ENCODE measurements around the gene BCL2L1.
"Not testable (repeated sequence)": the region's sequence is repeated elsewhere in the genome, so short reads cannot be mapped to it uniquely, and the experiment has no call there.

BCL2L1 gene

GRCh38 chr20:31673943-31674463 is 48.7 kb downstream of the BCL2L1 start:
- DNase-seq, result no peak

GRCh38 chr20:31673435-31673834 is 49.2 kb downstream of the BCL2L1 start:
- no peak for DNase-seq

- no peak for DNase-seq
Measured at GRCh38 chr20:31671324-31671723, 51.3 kb downstream of the BCL2L1 start.

- DNase-seq, result no peak
Measured at GRCh38 chr20:31670371-31671228, 52.1 kb downstream of the BCL2L1 start.

DNA sequence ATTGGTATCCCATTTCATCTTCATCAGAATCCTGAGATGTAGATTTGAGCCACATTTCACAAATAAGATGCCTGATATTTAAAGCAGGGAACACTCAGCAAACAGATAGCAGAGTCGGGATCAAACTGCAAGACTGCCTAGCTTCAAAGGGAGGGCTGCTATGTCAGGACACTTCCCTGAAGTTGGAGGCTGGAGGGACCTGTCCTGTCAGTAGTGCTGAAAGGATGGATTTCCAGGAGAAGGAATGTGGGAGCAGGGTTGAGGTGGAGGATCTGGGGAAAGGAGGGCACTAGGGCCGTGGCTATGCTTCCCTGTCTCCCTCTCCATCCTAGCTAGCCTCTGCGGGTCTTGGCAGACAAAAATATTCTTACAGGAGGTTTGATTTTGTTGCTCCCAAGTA is 52.8 kb downstream of the BCL2L1 start:
- DNase-seq, result no peak

DNA sequence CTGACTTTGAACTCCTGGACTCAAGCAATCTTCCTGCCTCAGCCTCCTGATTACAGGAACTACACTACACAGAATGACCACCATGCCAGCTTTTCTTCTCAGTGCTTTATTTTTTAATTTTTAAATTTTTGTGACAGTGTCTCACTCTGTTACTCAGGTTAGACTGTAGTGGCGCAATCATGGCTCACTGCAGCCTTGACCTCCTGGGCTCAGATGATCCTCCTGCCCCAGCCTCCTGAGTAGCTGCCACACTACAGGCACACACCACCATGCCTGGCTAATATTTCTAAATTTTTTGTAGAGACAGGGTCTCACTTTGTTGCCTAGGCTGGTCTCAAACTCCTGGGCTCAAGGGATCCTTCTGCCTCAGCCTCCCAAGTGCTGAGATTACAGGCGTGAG is 53.7 kb downstream of the BCL2L1 start:
- DNase-seq, result not testable (repeated sequence)

DNA sequence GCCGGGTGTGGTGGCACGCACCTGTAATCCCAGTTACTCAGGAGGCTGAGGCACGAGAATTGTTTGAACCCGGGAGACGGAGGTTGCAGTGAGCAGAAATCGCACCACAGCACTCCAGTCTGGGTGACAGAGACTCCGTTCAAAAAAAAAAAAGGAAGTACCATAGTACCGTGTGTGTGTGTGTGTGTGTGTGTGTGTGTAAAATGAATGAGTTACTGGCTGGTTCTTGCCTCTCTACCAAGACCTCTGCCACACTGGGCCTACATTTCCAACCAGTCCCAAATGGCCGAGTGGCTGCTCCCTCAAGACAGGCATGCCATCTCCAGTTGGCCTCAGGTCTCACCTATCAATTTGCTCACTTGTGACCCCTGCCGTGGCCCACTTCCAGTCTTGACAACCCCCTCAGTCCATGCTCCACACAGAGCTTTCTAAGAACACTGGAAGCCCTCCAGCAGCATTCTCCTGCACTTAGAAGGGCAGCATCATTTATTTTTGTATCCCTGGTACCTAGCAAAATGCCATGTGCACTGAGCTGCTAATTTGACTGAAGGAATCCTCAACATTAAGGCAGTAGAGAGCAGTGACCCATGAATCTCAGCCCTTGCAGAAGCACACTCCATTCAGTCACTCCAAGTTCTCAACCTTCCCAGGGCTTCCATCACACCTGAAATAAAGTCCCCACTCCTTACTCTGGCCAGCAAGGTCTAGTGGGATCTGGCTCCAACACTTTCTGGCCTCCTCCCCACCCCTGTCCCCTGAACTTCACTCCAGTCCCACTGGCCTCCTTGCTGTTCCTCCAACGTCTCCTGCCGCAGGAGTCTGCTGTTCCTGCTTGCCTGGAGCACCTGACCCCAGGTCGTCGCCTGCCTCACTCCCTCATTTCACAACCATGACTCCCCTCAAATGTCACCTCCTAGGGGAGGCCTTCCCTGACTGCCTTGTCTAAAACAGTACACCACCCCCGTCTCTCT is 55.1 kb downstream of the BCL2L1 start:
- no peak for DNase-seq

DNA sequence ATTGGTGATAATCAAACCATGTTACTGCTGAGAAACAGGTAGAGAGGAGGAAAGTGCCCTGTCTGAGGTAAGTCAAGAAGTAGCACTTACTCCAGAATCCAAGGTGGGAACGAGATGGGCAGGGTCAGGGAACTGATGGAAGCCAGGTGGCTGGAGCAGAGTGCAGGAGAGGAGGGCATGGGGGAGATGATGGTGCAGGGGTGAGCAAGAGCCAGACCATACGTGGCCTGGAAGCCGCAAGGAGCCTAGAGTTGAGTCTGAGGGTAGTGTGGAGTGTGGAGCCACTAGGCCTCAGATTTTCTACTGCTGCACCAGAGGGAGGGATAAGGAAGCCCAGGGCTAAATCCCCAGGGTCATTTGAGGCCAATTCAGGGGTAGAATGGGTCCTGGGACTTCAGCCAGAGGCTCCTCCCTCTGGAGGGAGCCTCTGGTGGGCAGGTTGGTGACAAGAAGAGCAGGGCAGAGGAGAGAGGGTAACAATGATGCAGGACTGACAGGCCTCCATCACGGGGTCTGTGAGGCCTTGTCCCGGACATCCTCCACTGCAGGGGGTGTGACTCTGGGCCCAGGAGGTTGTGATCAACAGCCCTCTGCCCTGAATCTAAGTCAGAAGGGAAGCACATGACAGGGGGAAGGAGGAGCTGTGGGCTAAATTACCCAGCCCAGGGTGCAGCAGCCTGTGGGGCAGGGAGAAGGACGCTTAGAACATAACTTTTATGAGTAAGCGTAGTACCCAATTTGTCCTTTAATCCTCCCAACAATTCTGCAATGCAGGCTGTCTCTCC is 56.2 kb downstream of the BCL2L1 start:
- no peak for DNase-seq

GRCh38 chr20:31665753-31666152 is 56.9 kb downstream of the BCL2L1 start:
- no peak for DNase-seq

GRCh38 chr20:31664696-31665354 is 57.8 kb downstream of the BCL2L1 start:
- no peak for DNase-seq

DNA sequence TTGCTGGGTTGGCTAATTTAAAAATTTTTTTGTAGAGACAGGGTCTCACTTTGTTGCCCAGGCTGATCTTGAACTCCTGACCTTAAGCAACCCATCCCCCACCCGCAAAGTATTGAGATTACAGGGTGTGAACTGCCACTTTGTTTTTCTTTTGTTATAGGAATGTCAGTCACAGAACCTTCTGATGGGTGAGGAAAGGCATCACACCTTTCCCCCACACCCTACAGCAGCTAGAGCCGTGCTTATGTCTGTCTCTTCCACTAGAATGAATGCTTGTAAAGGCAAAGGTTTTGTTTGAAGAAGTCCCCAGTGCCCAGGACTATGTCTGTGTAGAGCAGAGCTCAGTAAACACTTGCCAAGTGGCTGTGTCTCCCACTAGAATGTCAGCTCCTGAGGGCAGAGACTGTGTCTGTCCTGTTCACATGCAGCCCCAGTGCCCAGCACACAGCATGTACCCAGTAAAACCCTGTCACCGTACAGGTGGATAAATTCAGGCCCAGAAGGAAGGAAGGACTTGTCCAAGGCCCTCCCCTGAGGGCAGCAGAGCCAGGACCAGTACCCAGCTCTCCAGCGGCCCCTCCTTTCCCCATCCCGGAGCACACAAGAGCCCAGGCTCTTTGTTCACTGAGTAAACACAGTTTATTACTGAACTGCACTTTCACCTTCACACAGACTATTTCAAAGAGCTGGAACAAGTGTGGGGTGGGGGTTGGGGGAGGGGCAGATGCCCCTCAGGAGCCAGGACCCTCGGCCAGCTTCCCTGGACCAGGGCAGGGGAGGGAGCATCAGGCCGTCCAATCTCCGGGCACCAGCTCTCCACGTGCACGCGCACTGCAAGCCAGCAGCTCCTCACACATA is 58.6 kb downstream of the BCL2L1 start:
- DNase-seq, result no peak

DNA sequence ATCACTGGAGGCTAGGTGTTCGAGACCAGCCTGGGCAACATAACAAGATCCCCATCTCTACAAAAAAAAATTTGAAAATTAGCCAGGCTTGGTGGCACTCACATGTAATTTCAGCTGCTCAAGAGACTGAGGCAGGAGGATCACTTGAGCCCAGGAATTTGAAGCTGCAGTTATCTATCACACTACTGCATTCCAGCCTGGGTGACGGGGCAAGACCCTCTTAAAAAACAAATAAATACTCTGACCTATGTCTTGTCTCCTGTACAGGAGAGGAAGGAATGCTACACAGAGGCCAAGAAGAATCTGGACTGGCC is 59.2 kb downstream of the BCL2L1 start:
- DNase-seq, result no peak

- DNase-seq, result no peak
Measured at GRCh38 chr20:31662372-31662854, 60.3 kb downstream of the BCL2L1 start.

- DNase-seq, result peak; percentile 17
Measured at GRCh38 chr20:31661625-31662371, 60.9 kb downstream of the BCL2L1 start.

DNA sequence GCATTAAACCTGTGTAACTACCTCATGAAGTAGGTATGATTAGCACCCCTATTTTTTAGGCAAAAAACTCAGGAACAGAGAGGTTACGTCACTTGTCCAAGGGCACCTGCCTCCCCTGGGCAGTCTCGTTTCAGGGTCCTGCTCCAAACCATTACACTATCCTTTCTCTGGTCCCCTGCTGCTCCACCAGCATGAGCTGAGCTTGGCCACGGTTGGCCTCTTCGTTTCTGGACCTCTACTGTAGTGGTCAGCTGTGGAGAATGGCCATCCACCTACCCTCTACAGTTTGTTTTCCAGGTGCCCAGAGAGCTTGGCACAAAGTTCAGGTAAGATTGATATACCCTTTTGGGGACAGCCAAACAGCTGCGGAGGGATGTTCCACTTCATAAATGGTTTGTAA is 68.1 kb downstream of the BCL2L1 start:
- no peak for DNase-seq

DNA sequence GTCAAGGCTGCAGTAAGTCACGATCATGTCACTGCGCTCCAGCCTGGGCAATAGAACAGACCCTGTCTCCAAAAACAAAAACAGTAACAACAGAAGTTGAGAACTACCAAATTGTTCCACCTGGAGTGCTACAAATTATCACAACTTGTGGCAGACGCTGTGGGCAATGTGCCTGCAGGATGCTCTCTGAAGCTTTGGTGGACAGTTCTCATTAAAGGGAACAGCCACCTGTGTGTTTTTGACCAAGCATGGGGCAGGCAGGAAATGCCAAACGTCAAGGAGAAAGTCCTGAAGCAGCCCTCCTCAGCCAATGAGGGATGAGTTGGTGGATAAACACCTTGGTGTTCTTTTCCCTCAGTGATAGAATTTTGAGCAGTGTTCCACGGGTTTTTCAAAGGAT is 69.1 kb downstream of the BCL2L1 start:
- no peak for DNase-seq

DNA sequence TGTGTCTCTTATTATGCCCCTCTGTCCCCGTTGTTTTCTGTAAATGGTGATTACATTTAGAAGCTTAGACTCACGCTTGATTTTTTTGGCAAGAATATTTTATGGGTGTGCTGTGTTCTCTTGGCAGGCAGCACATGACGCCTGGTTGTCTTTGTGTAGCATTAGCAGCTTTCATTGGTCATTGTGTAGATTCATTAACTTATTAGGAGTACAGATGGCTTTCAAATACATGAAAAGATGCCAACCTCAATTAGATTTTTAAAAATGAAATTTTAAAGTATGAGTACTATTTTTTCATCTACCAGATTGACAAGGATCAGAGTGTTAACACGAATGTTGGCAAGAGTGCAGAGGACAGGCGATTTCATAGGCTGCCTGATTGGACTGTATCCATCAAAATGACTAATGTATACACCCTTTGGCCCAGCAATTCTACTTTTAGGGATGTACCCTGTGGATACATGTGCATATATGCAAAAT is 69.7 kb downstream of the BCL2L1 start:
- DNase-seq, result no peak

DNA sequence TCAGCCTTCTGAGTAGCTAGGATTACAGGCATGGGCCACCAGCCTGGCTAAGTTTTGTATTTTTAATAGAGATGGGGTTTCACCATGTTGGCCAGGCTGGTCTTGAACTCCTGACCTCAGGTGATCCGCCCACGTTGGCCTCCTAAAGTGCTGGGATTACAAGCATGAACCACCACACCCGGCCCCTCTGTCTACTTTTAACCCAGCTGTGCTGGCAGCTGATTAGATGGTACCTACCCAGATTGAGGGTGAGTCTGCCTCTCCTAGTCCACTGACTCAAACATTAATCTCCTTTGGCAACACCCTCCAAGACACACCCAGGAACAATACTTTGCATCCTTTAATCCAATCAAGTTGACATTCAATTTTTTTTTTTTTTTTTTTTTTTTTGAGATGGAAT is 74.6 kb downstream of the BCL2L1 start:
- DNase-seq, result not testable (repeated sequence)

GRCh38 chr20:31644701-31645100 is 78.0 kb downstream of the BCL2L1 start:
- no peak for DNase-seq

DNA sequence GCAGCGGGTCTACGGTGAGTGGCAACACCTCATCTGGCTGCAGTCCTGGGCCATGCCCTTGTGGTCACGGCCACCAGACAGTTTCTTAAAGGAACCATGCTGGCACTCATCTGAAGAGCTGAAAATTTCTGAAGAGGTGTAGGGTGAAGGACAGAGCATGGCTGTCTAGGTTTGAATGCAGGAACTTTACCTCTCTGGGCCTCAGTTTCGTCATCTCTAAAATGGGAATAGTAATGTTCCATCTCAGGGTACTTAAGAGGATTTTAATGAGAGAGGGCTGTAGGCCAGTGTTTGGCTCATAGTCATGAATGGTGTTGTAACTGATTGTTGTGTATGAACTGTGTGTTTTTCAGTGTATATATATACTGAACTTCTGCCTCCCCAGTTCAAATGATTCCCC is 79.1 kb downstream of the BCL2L1 start:
- no peak for DNase-seq
